ENCODE data around the gene FHL2.

DNA sequence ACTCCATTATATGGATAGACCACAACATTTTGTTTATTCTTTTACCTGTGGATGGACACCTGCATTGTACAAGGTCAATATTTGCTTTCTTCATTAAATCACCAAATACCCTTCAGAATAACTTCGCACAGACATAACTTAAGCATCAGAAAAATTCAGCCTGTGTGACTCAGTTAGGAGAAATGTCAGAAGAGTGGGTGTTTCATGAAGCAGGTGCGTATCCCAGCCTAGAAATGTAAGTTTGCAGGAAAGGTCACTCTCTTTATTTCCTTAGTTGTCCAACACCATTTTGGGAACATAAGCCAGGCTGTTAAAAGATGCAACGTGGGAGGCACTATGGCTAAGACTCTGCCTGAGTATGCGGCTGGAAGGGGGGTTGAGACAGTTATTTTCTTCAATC is 48.6 kb upstream of the FHL2 start:
- TF ChIP-seq POLR2AphosphoS5 (IDR thresholded peaks at IDR 0.05) = no peak
- TF ChIP-seq, protein P1, sequence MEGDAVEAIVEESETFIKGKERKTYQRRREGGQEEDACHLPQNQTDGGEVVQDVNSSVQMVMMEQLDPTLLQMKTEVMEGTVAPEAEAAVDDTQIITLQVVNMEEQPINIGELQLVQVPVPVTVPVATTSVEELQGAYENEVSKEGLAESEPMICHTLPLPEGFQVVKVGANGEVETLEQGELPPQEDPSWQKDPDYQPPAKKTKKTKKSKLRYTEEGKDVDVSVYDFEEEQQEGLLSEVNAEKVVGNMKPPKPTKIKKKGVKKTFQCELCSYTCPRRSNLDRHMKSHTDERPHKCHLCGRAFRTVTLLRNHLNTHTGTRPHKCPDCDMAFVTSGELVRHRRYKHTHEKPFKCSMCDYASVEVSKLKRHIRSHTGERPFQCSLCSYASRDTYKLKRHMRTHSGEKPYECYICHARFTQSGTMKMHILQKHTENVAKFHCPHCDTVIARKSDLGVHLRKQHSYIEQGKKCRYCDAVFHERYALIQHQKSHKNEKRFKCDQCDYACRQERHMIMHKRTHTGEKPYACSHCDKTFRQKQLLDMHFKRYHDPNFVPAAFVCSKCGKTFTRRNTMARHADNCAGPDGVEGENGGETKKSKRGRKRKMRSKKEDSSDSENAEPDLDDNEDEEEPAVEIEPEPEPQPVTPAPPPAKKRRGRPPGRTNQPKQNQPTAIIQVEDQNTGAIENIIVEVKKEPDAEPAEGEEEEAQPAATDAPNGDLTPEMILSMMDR (IDR thresholded peaks at IDR 0.05) = no peak
- no peak for TF ChIP-seq POLR2A (IDR thresholded peaks at IDR 0.05)
- no peak for TF ChIP-seq EP300 (IDR thresholded peaks at IDR 0.05)

All from upper lobe of left lung (tissue), 4 donors.